Measurements from ENCODE around the gene DOK6.

The DOK6 gene

GRCh38 chr18:69817335-69817940, 416.8 kb downstream of the DOK6 start:
- no peak overlapping the region for H3K23ac ChIP-seq (ENCODE audit: low read length in 2 of 2)
- H3K4ac ChIP-seq (ENCODE audit: low read depth in 1 of 2, low read length in 2 of 2): no peak overlapping the region

GRCh38 chr18:69819460-69819859, 418.8 kb downstream of the DOK6 start:
- no peak for DNase-seq
- no peak overlapping the region for H3K4me3 ChIP-seq (ENCODE audit: insufficient read depth in 1 of 2, low read depth in 1 of 2, low read length in 2 of 2)
- H3K27me3 ChIP-seq (ENCODE audit: control insufficient read depth in 1 of 2, insufficient read depth in 1 of 2, low read length in 2 of 2): no peaks in the 10 kb centered on the region
- no peaks in the 10 kb centered on the region for H3K4me1 ChIP-seq (ENCODE audit: control insufficient read depth, insufficient read depth, low read depth, low read length)
- H3K4me2 ChIP-seq (ENCODE audit: low read length, poor library complexity, severe bottlenecking): no peak overlapping the region
- H3K9me3 ChIP-seq (ENCODE audit: control insufficient read depth, low read length): no peaks in the 10 kb centered on the region
- no peak overlapping the region for H2BK15ac ChIP-seq (ENCODE audit: low read depth, poor library complexity, severe bottlenecking)
- no peak overlapping the region for H4K8ac ChIP-seq (ENCODE audit: low read length)
- H4K91ac ChIP-seq (ENCODE audit: low read length): no peak overlapping the region
- H2BK5ac ChIP-seq (ENCODE audit: low read depth, low read length, poor library complexity, severe bottlenecking): no peak overlapping the region
- H3K4ac ChIP-seq (ENCODE audit: low read depth in 1 of 2, low read length in 2 of 2): no peak overlapping the region
- H3K9ac ChIP-seq (ENCODE audit: low read length): no peak overlapping the region
- H3K18ac ChIP-seq (ENCODE audit: low read depth in 1 of 2, low read length in 2 of 2): no peak overlapping the region
- H3K23ac ChIP-seq (ENCODE audit: low read length in 2 of 2): no peak overlapping the region
- no peaks in the 10 kb centered on the region for H3K79me1 ChIP-seq (replicated peaks; ENCODE audit: low read length, poor library complexity, severe bottlenecking)
- no peak overlapping the region for H2AK5ac ChIP-seq (ENCODE audit: low read length, severe bottlenecking)
- H3K14ac ChIP-seq (ENCODE audit: low read length in 2 of 2): no peak overlapping the region
- H2BK120ac ChIP-seq (ENCODE audit: low read depth, low read length): no peak overlapping the region
- no peak overlapping the region for H3K27ac ChIP-seq (ENCODE audit: low read length, poor library complexity, severe bottlenecking)
- H2AFZ ChIP-seq (ENCODE audit: low read depth, low read length): no peak overlapping the region
- WGBS: 57% methylated on average over 1 of the region's 2 CpGs
- no peaks in the 10 kb centered on the region for H3K36me3 ChIP-seq (ENCODE audit: control insufficient read depth in 1 of 2, insufficient read depth in 2 of 2, low read depth in 1 of 2, low read length in 2 of 2)
- no peak overlapping the region for H2BK12ac ChIP-seq (ENCODE audit: low read length in 2 of 2)

More at GRCh38 chr18:69817335-69817940, 416.8 kb downstream of the DOK6 start:
- no peak overlapping the region for H3K4me3 ChIP-seq (ENCODE audit: insufficient read depth in 1 of 2, low read depth in 1 of 2, low read length in 2 of 2)
- H3K27me3 ChIP-seq (ENCODE audit: control insufficient read depth in 1 of 2, insufficient read depth in 1 of 2, low read length in 2 of 2): no peaks in the 10 kb centered on the region
- no peak overlapping the region for H2AFZ ChIP-seq (ENCODE audit: low read depth, low read length)
- no peak overlapping the region for H3K14ac ChIP-seq (ENCODE audit: low read length in 2 of 2)
- DNase-seq: peak; percentile 94
- H2BK5ac ChIP-seq (ENCODE audit: low read depth, low read length, poor library complexity, severe bottlenecking): no peak overlapping the region
- H3K4me1 ChIP-seq (ENCODE audit: control insufficient read depth, insufficient read depth, low read depth, low read length): no peaks in the 10 kb centered on the region
- no peak overlapping the region for H3K4me2 ChIP-seq (ENCODE audit: low read length, poor library complexity, severe bottlenecking)
- H3K79me1 ChIP-seq (replicated peaks; ENCODE audit: low read length, poor library complexity, severe bottlenecking): no peaks in the 10 kb centered on the region
- no peaks in the 10 kb centered on the region for H3K36me3 ChIP-seq (ENCODE audit: control insufficient read depth in 1 of 2, insufficient read depth in 2 of 2, low read depth in 1 of 2, low read length in 2 of 2)
- no peak overlapping the region for H2BK12ac ChIP-seq (ENCODE audit: low read length in 2 of 2)
- H4K91ac ChIP-seq (ENCODE audit: low read length): no peak overlapping the region
- no peak overlapping the region for H2AK5ac ChIP-seq (ENCODE audit: low read length, severe bottlenecking)
- H3K9ac ChIP-seq (ENCODE audit: low read length): no peak overlapping the region
- H4K8ac ChIP-seq (ENCODE audit: low read length): no peak overlapping the region
- no peaks in the 10 kb centered on the region for H3K9me3 ChIP-seq (ENCODE audit: control insufficient read depth, low read length)
- H3K27ac ChIP-seq (ENCODE audit: low read length, poor library complexity, severe bottlenecking): no peak overlapping the region
- no peak overlapping the region for H2BK120ac ChIP-seq (ENCODE audit: low read depth, low read length)
- H3K18ac ChIP-seq (ENCODE audit: low read depth in 1 of 2, low read length in 2 of 2): no peak overlapping the region
- WGBS: 6% methylated on average over 3 of the region's 5 CpGs
- no peak overlapping the region for H2BK15ac ChIP-seq (ENCODE audit: low read depth, poor library complexity, severe bottlenecking)

GRCh38 chr18:69820538-69820937, 419.9 kb downstream of the DOK6 start:
- Histone ChIP-seq H3K27ac (ENCODE audit: low read length, poor library complexity, severe bottlenecking) (no peak overlapping the region), H3K14ac (ENCODE audit: low read length in 2 of 2) (no peak overlapping the region), H3K79me1 (replicated peaks; ENCODE audit: low read length, poor library complexity, severe bottlenecking) (no peaks in the 10 kb centered on the region), H3K36me3 (ENCODE audit: control insufficient read depth in 1 of 2, insufficient read depth in 2 of 2, low read depth in 1 of 2, low read length in 2 of 2) (no peaks in the 10 kb centered on the region), H3K4me3 (ENCODE audit: insufficient read depth in 1 of 2, low read depth in 1 of 2, low read length in 2 of 2) (no peak overlapping the region), H2BK15ac (ENCODE audit: low read depth, poor library complexity, severe bottlenecking) (no peak overlapping the region), H4K8ac (ENCODE audit: low read length) (no peak overlapping the region), H2BK12ac (ENCODE audit: low read length in 2 of 2) (no peak overlapping the region), H4K91ac (ENCODE audit: low read length) (no peak overlapping the region), H2BK5ac (ENCODE audit: low read depth, low read length, poor library complexity, severe bottlenecking) (no peak overlapping the region), H2AFZ (ENCODE audit: low read depth, low read length) (no peak overlapping the region), H2BK120ac (ENCODE audit: low read depth, low read length) (no peak overlapping the region), H3K9ac (ENCODE audit: low read length) (no peak overlapping the region), H3K18ac (ENCODE audit: low read depth in 1 of 2, low read length in 2 of 2) (no peak overlapping the region), H3K4me1 (ENCODE audit: control insufficient read depth, insufficient read depth, low read depth, low read length) (no peaks in the 10 kb centered on the region), H3K9me3 (ENCODE audit: control insufficient read depth, low read length) (no peaks in the 10 kb centered on the region), H3K27me3 (ENCODE audit: control insufficient read depth in 1 of 2, insufficient read depth in 1 of 2, low read length in 2 of 2) (no peaks in the 10 kb centered on the region), H3K4ac (ENCODE audit: low read depth in 1 of 2, low read length in 2 of 2) (no peak overlapping the region), H3K23ac (ENCODE audit: low read length in 2 of 2) (no peak overlapping the region), H2AK5ac (ENCODE audit: low read length, severe bottlenecking) (no peak overlapping the region), H3K4me2 (ENCODE audit: low read length, poor library complexity, severe bottlenecking) (no peak overlapping the region)
- DNase-seq: no peak
- WGBS: no CpG with 5 or more reads among the region's 4 CpGs

GRCh38 chr18:69830189-69830588, 429.5 kb downstream of the DOK6 start:
- 100% methylated on average over 1 of the region's 1 CpG for WGBS
- Histone ChIP-seq H3K4me1 (ENCODE audit: control insufficient read depth, insufficient read depth, low read depth, low read length) (no peaks in the 10 kb centered on the region), H2AK5ac (ENCODE audit: low read length, severe bottlenecking) (no peak overlapping the region), H2BK15ac (ENCODE audit: low read depth, poor library complexity, severe bottlenecking) (no peak overlapping the region), H2BK5ac (ENCODE audit: low read depth, low read length, poor library complexity, severe bottlenecking) (no peak overlapping the region), H2BK120ac (ENCODE audit: low read depth, low read length) (no peak overlapping the region), H3K9me3 (ENCODE audit: control insufficient read depth, low read length) (no peaks in the 10 kb centered on the region), H2AFZ (ENCODE audit: low read depth, low read length) (no peak overlapping the region), H3K23ac (ENCODE audit: low read length in 2 of 2) (no peak overlapping the region), H3K36me3 (ENCODE audit: control insufficient read depth in 1 of 2, insufficient read depth in 2 of 2, low read depth in 1 of 2, low read length in 2 of 2) (no peaks in the 10 kb centered on the region), H3K9ac (ENCODE audit: low read length) (no peak overlapping the region), H3K4me3 (ENCODE audit: insufficient read depth in 1 of 2, low read depth in 1 of 2, low read length in 2 of 2) (no peak overlapping the region), H3K14ac (ENCODE audit: low read length in 2 of 2) (no peak overlapping the region), H3K4me2 (ENCODE audit: low read length, poor library complexity, severe bottlenecking) (no peak overlapping the region), H4K91ac (ENCODE audit: low read length) (no peak overlapping the region), H3K79me1 (replicated peaks; ENCODE audit: low read length, poor library complexity, severe bottlenecking) (no peaks in the 10 kb centered on the region), H3K18ac (ENCODE audit: low read depth in 1 of 2, low read length in 2 of 2) (no peak overlapping the region), H4K8ac (ENCODE audit: low read length) (no peak overlapping the region), H2BK12ac (ENCODE audit: low read length in 2 of 2) (no peak overlapping the region), H3K27ac (ENCODE audit: low read length, poor library complexity, severe bottlenecking) (no peak overlapping the region), H3K27me3 (ENCODE audit: control insufficient read depth in 1 of 2, insufficient read depth in 1 of 2, low read length in 2 of 2) (no peaks in the 10 kb centered on the region), H3K4ac (ENCODE audit: low read depth in 1 of 2, low read length in 2 of 2) (no peak overlapping the region)
- DNase-seq: no peak
